CD4-positive, alpha-beta memory T cell (primary cell): Measurements from ENCODE around the gene SMARCAL1. TPM values are rescaled to one million over a fixed set of nuclear protein-coding genes. Genes with fewer than 3 reads are reported as not detected.
A peak's percentile ranks its signal among the peaks of the same experiment; 100 is the strongest.

Experiments used
- CTCF ChIA-PET: fragments of 350-600 bp; sonication (Branson Sonifier 250); formaldehyde crosslinking; loops from one replicate; lab custom pipeline; 2021; ENCODE audit warnings: inconsistent platforms; ENCODE audit not compliant: partially characterized antibody; lab: Charles Lee
- POLR2A ChIA-PET: fragments of 350-600 bp; sonication (Branson Sonifier 250); formaldehyde crosslinking; loops from one replicate; lab custom pipeline; 2021; ENCODE audit not compliant: partially characterized antibody; lab: Charles Lee
- DNase-seq, 5 donors: peaks; one replicate each; pipeline versions ENCODE4 v3.0.0 to v3.0.0-alpha.2; 2020 to 2022; ENCODE audit warnings: mixed read lengths in 1 of 5
- H3K27ac ChIP-seq: one replicate; pipeline ENCODE4 v1.7.0; 2013; ENCODE audit warnings: low read depth, low read length
- H3K27me3 ChIP-seq: 2 replicates; pipeline ENCODE4 v1.7.0; 2013; ENCODE audit warnings: mild to moderate bottlenecking, low read length, moderate library complexity; ENCODE audit not compliant: insufficient read depth
- H3K36me3 ChIP-seq: 2 replicates; pipeline ENCODE4 v1.7.0; 2013; ENCODE audit warnings: mild to moderate bottlenecking, low read length, moderate library complexity; ENCODE audit not compliant: insufficient read depth
- H3K4me1 ChIP-seq: 2 replicates; pipeline ENCODE4 v1.7.0; 2013; ENCODE audit warnings: mild to moderate bottlenecking, low read length, moderate library complexity; ENCODE audit not compliant: insufficient read depth
- H3K4me3 ChIP-seq, 2 donors: one replicate each; pipeline ENCODE4 v1.7.0; 2013; ENCODE audit warnings: low read length in 2 of 2, mild to moderate bottlenecking in 1 of 2
- H3K9me3 ChIP-seq, 2 donors: one replicate each; pipeline ENCODE4 v1.7.0; 2013; ENCODE audit warnings: low read length in 2 of 2, control low read depth in 1 of 2; ENCODE audit not compliant: control insufficient read depth in 1 of 2
- H3K27ac Mint-ChIP-seq, 7 donors: one replicate each; pipeline ENCODE4 v1.8.0; 2020 to 2021; ENCODE audit warnings: mixed read lengths in 7 of 7, mild to moderate bottlenecking in 6 of 7, inconsistent platforms in 3 of 7, moderate library complexity in 3 of 7
- H3K27me3 Mint-ChIP-seq, 2 donors: one replicate each; pipeline ENCODE4 v1.8.0; 2020 to 2021; ENCODE audit warnings: mixed read lengths in 2 of 2
- H3K36me3 Mint-ChIP-seq, 2 donors: one replicate each; pipeline ENCODE4 v1.8.0; 2020 to 2021; ENCODE audit warnings: mixed read lengths in 2 of 2, inconsistent platforms in 1 of 2, mild to moderate bottlenecking in 1 of 2
- H3K4me1 Mint-ChIP-seq, 4 donors: one replicate each; pipeline ENCODE4 v1.8.0; 2020 to 2021; ENCODE audit warnings: mixed read lengths in 4 of 4, mild to moderate bottlenecking in 1 of 4
- H3K4me3 Mint-ChIP-seq, 8 donors: one replicate each; pipeline ENCODE4 v1.8.0; 2020 to 2021; ENCODE audit warnings: mixed read lengths in 8 of 8, mild to moderate bottlenecking in 7 of 8, moderate library complexity in 6 of 8, inconsistent platforms in 3 of 8
- H3K9me3 Mint-ChIP-seq, 8 donors: one replicate each; pipeline ENCODE4 v1.8.0; 2020 to 2021; ENCODE audit warnings: mixed read lengths in 8 of 8, mild to moderate bottlenecking in 5 of 8, inconsistent platforms in 3 of 8, moderate library complexity in 1 of 8
- intact Hi-C: fragments of 100-400 bp; cut with micrococcal nuclease; formaldehyde crosslinking; loops from one replicate; pipeline ENCODE4 v1.15.1; 2023
- polyA plus RNA-seq, 2 donors: library from polyadenylated mRNA; unstranded; fragments of 300-500 nt; fragmentation: Illumina TruSeq; gene quantifications; one replicate each; pipeline ENCODE4 v1.2.3, GENCODE V29; 2021
- total RNA-seq, 2 experiments: library from RNA; stranded (reverse); gene quantifications; one replicate each; pipeline ENCODE4 v1.2.3, GENCODE V29; 2021

Gene SMARCAL1
- total RNA-seq (10 to 100 TPM; 26.1 to 26.3 TPM), polyA plus RNA-seq (10 to 100 TPM; 16.3 to 22.2 TPM)

GRCh38 chr2:216412022-216412999 lies at the start of gene SMARCAL1:
Gene SMARCAL1 (plus strand): TSS chr2:216412484. CDS start chr2:216414705, 2,221 bp downstream.
- peak within 1 kb of the TSS; percentile 73 to 89 for H3K4me3 ChIP-seq
- Mint-ChIP-seq H3K36me3 (peaks cover 21 to 31% of the 10 kb centered on the region in 2 donors), H3K27me3 (peaks cover 1 to 3% of the 10 kb centered on the region in 2 donors), H3K4me3 (peak within 1 kb of the TSS; percentile 97 to 98 (median 98)), H3K27ac (peak within 1 kb of the TSS; percentile 89 to 97 (median 96)), H3K4me1 (peaks cover 9 to 23% (median 16%) of the 10 kb centered on the region in 4 donors), H3K9me3 (no peaks in the 10 kb centered on the region)
- peaks cover 16% of the 10 kb centered on the region for H3K4me1 ChIP-seq
- DNase-seq = peak; percentile 96 to 98 (median 97)
- POLR2A ChIA-PET = interaction anchor here (0.7 to 2.1 kb wide), 8 partner anchors 24 to 331 kb away, joined by 3 to 11 read pairs (median 3); partner anchors contain the start of genes MARCHF4, PECR, RPL37A and XRCC5
- peak within 1 kb of the TSS; percentile 77 for H3K27ac ChIP-seq
- H3K9me3 ChIP-seq = no peaks in the 10 kb centered on the region
- CTCF ChIA-PET = interaction anchor here (1.0 to 6.8 kb wide), 3 partner anchors 9 to 190 kb away, joined by 3 to 54 read pairs (median 4); no protein-coding TSS in a partner anchor
- intact Hi-C loops = loop anchor here (1.0 to 5.0 kb wide), 7 partner anchors 40 to 1605 kb away; partner anchors contain the start of genes BARD1, MARCHF4, RPL37A and XRCC5
- peaks cover 8% of the 10 kb centered on the region for H3K36me3 ChIP-seq
- H3K27me3 ChIP-seq = peaks cover 3% of the 10 kb centered on the region

GRCh38 chr2:216362730-216363129 lies 49.6 kb upstream of the SMARCAL1 start:
- intact Hi-C loops = no loop called here
- no peaks in the 10 kb centered on the region for H3K27me3 ChIP-seq
- Mint-ChIP-seq H3K27me3 (peaks cover 8 to 22% of the 10 kb centered on the region in 2 donors), H3K9me3 (no peaks in the 10 kb centered on the region), H3K4me3 (no peak overlapping the region), H3K27ac (no peak overlapping the region), H3K36me3 (no peaks in the 10 kb centered on the region), H3K4me1 (peaks cover 0 to 7% (median 5%) of the 10 kb centered on the region in 4 donors)
- ChIA-PET CTCF (no interaction called here), POLR2A (interaction anchor here (1.3 kb wide), 1 partner anchor 10 kb away, joined by 4 read pairs; no protein-coding TSS in a partner anchor)
- no peak overlapping the region for H3K4me3 ChIP-seq
- H3K36me3 ChIP-seq = no peaks in the 10 kb centered on the region
- DNase-seq = no peak
- H3K4me1 ChIP-seq = no peaks in the 10 kb centered on the region
- no peaks in the 10 kb centered on the region for H3K9me3 ChIP-seq
- no peak overlapping the region for H3K27ac ChIP-seq

GRCh38 chr2:216363221-216363620 lies 49.1 kb upstream of the SMARCAL1 start:
- intact Hi-C loops = no loop called here
- CTCF ChIA-PET = interaction anchor here (1.9 kb wide), 1 partner anchor 41 kb away, joined by 6 read pairs; no protein-coding TSS in a partner anchor

GRCh38 chr2:216365518-216365917 lies 46.8 kb upstream of the SMARCAL1 start:
- no peaks in the 10 kb centered on the region for H3K36me3 ChIP-seq
- Mint-ChIP-seq H3K4me1 (peaks cover 1 to 12% (median 6%) of the 10 kb centered on the region in 4 donors), H3K4me3 (no peak overlapping the region), H3K27ac (no peak overlapping the region), H3K27me3 (peaks cover 29 to 43% of the 10 kb centered on the region in 2 donors), H3K36me3 (peaks cover 0 to 6% of the 10 kb centered on the region in 2 donors), H3K9me3 (peaks cover 0 to 3% (median 0%) of the 10 kb centered on the region in 8 donors)
- CTCF ChIA-PET = interaction anchor here (2.5 kb wide), 1 partner anchor 39 kb away, joined by 8 read pairs; no protein-coding TSS in a partner anchor
- no peaks in the 10 kb centered on the region for H3K9me3 ChIP-seq
- no peak overlapping the region for H3K27ac ChIP-seq
- H3K4me3 ChIP-seq = no peak overlapping the region
- intact Hi-C loops = no loop called here
- peaks cover 8% of the 10 kb centered on the region for H3K27me3 ChIP-seq
- DNase-seq = no peak
- no peaks in the 10 kb centered on the region for H3K4me1 ChIP-seq
- POLR2A ChIA-PET = no interaction called here

More at GRCh38 chr2:216363221-216363620, 49.1 kb upstream of the SMARCAL1 start:
- DNase-seq = no peak
- Histone ChIP-seq H3K9me3 (no peaks in the 10 kb centered on the region), H3K4me3 (no peak overlapping the region), H3K4me1 (no peaks in the 10 kb centered on the region), H3K27ac (no peak overlapping the region), H3K27me3 (peaks cover under 1% of the 10 kb centered on the region), H3K36me3 (no peaks in the 10 kb centered on the region)
- H3K36me3 Mint-ChIP-seq = no peaks in the 10 kb centered on the region
- peaks cover 12 to 25% of the 10 kb centered on the region in 2 donors for H3K27me3 Mint-ChIP-seq
- H3K27ac Mint-ChIP-seq = peak overlapping the region in 1 of 7 donors; percentile 53
- peaks cover 0 to 7% (median 5%) of the 10 kb centered on the region in 4 donors for H3K4me1 Mint-ChIP-seq
- no peak overlapping the region for H3K4me3 Mint-ChIP-seq
- no peaks in the 10 kb centered on the region for H3K9me3 Mint-ChIP-seq
- POLR2A ChIA-PET = interaction anchor here (1.3 kb wide), 1 partner anchor 10 kb away, joined by 4 read pairs; no protein-coding TSS in a partner anchor

- peaks cover 31 to 45% of the 10 kb centered on the region in 2 donors for H3K27me3 Mint-ChIP-seq
Measured at GRCh38 chr2:216366777-216367471, 45.4 kb upstream of the SMARCAL1 start.

GRCh38 chr2:216369821-216370220 lies 42.5 kb upstream of the SMARCAL1 start:
- Histone ChIP-seq H3K4me3 (no peak overlapping the region), H3K27me3 (peaks cover 25% of the 10 kb centered on the region), H3K4me1 (peaks cover 17% of the 10 kb centered on the region), H3K27ac (no peak overlapping the region), H3K36me3 (no peaks in the 10 kb centered on the region), H3K9me3 (no peaks in the 10 kb centered on the region)
- peaks cover 46 to 61% of the 10 kb centered on the region in 2 donors for H3K27me3 Mint-ChIP-seq
- peaks cover 0 to 6% (median 0%) of the 10 kb centered on the region in 8 donors for H3K9me3 Mint-ChIP-seq
- ChIA-PET POLR2A (no interaction called here), CTCF (no interaction called here)
- peaks cover 0 to 6% of the 10 kb centered on the region in 2 donors for H3K36me3 Mint-ChIP-seq
- peak overlapping the region in 1 of 8 donors; percentile 34 for H3K4me3 Mint-ChIP-seq
- H3K27ac Mint-ChIP-seq = no peak overlapping the region
- H3K4me1 Mint-ChIP-seq = peaks cover 9 to 30% (median 16%) of the 10 kb centered on the region in 4 donors
- intact Hi-C loops = no loop called here
- DNase-seq = no peak

More at GRCh38 chr2:216366777-216367471, 45.4 kb upstream of the SMARCAL1 start:
- POLR2A ChIA-PET = interaction anchor here (0.8 to 1.3 kb wide), 3 partner anchors 10 to 14 kb away, joined by 3 read pairs; no protein-coding TSS in a partner anchor
- Histone ChIP-seq H3K4me3 (no peak overlapping the region), H3K27ac (no peak overlapping the region), H3K4me1 (peaks cover 11% of the 10 kb centered on the region), H3K27me3 (peaks cover 15% of the 10 kb centered on the region), H3K36me3 (no peaks in the 10 kb centered on the region), H3K9me3 (no peaks in the 10 kb centered on the region)
- H3K27ac Mint-ChIP-seq = no peak overlapping the region
- CTCF ChIA-PET = interaction anchor here (1.9 to 2.5 kb wide), 2 partner anchors 9 to 38 kb away, joined by 4 to 8 read pairs; no protein-coding TSS in a partner anchor
- DNase-seq = no peak
- H3K4me1 Mint-ChIP-seq = peaks cover 6 to 13% (median 8%) of the 10 kb centered on the region in 4 donors
- H3K4me3 Mint-ChIP-seq = no peak overlapping the region
- intact Hi-C loops = no loop called here
- peaks cover 0 to 5% (median 0%) of the 10 kb centered on the region in 8 donors for H3K9me3 Mint-ChIP-seq
- peaks cover 0 to 6% of the 10 kb centered on the region in 2 donors for H3K36me3 Mint-ChIP-seq
